GM12878 (cell line): ENCODE data around the gene TMEM72. TPM values are rescaled to one million over a fixed set of nuclear protein-coding genes. Genes with fewer than 3 reads are reported as not detected.

Experiments
- ATAC-seq: fragments of 200-7000 bp; cut with Tn5 transposase; 3 replicates; pipeline ENCODE4 v1.9.1; 2020; ENCODE audit warnings: mild to moderate bottlenecking, moderate library complexity
- BruUV-seq: library from RNA; stranded (reverse); fragments of 400-500 nt; replicated peaks from 2 replicates; lab custom pipeline; 2021; lab: Mats Ljungman, UMichigan
- CTCF ChIA-PET: fragments of 300-600 bp; sonication (Branson Sonifier 250); formaldehyde crosslinking; extraction: SDS; loops from one replicate; lab custom pipeline; 2021; ENCODE audit warnings: inconsistent platforms; lab: Yijun Ruan, JAX
- POLR2A ChIA-PET: fragments of 350-600 bp; formaldehyde crosslinking; extraction: SDS; loops from one replicate; lab custom pipeline; 2021; ENCODE audit warnings: inconsistent platforms; lab: Charles Lee
- RAD21 ChIA-PET: fragments of 300-600 bp; sonication (Branson Sonifier 250); formaldehyde crosslinking; loops from one replicate; lab custom pipeline; 2023; ENCODE audit warnings: antibody characterized with exemption; ENCODE audit not compliant: unreplicated experiment; lab: Charles Lee
- SMC1A ChIA-PET: fragments of 300-600 bp; sonication (Branson Sonifier 250); formaldehyde crosslinking; loops from one replicate; lab custom pipeline; 2023; ENCODE audit not compliant: unreplicated experiment, uncharacterized antibody; lab: Charles Lee
- DNase-seq: peaks from one replicate; pipeline ENCODE4 v3.0.0-alpha.2; 2011; ENCODE audit warnings: low read depth, low spot score
- FAIRE-seq: peaks from 3 replicates; lab custom pipeline; 2011; peaks lifted over from hg19 to GRCh38; lab: Jason Lieb, UNC
- H2AFZ ChIP-seq: 2 replicates; pipeline ENCODE4 v1.6.0; 2011; ENCODE audit warnings: low read depth, low read length, control low read depth; ENCODE audit not compliant: control insufficient read depth
- H3K27ac ChIP-seq: 2 replicates; pipeline ENCODE4 v1.5.1; 2011; ENCODE audit warnings: control low read depth; ENCODE audit not compliant: control insufficient read depth, insufficient read depth
- H3K27me3 ChIP-seq, 2 experiments: replicated peaks in 1 of 2; 2 replicates each; pipeline versions ENCODE4 v1.6.0 to v1.6.1; 2011; ENCODE audit warnings: low read length in 1 of 2; ENCODE audit not compliant: control insufficient read depth in 2 of 2, insufficient read depth in 2 of 2
- H3K36me3 ChIP-seq, 2 experiments: 2 replicates each; pipeline ENCODE4 v1.5.1; 2011; ENCODE audit warnings: low read length in 1 of 2; ENCODE audit not compliant: control insufficient read depth in 2 of 2, insufficient read depth in 2 of 2
- H3K4me1 ChIP-seq: 2 replicates; pipeline ENCODE4 v1.6.1; 2011; ENCODE audit warnings: mild to moderate bottlenecking, low read length, moderate library complexity, mixed read lengths; ENCODE audit not compliant: control insufficient read depth, insufficient read depth
- H3K4me2 ChIP-seq: 2 replicates; pipeline ENCODE4 v1.6.0; 2011; ENCODE audit warnings: control low read depth; ENCODE audit not compliant: control insufficient read depth, insufficient read depth
- H3K4me3 ChIP-seq: fragments of 200-600 bp; sonication (generic); 2 replicates; pipeline ENCODE4 v1.5.1; 2016
- H3K79me2 ChIP-seq: 2 replicates; pipeline ENCODE4 v1.6.0; 2011; ENCODE audit warnings: low read length; ENCODE audit not compliant: control insufficient read depth, insufficient read depth
- H3K9ac ChIP-seq: 2 replicates; pipeline ENCODE4 v1.8.0; 2011; ENCODE audit warnings: low read length, control low read depth, mixed read lengths; ENCODE audit not compliant: control insufficient read depth, insufficient read depth
- H3K9me3 ChIP-seq: replicated peaks from 3 replicates; pipeline ENCODE4 v1.5.1; 2011; ENCODE audit warnings: mild to moderate bottlenecking, low read length; ENCODE audit not compliant: control insufficient read depth, insufficient read depth
- H4K20me1 ChIP-seq: 2 replicates; pipeline ENCODE4 v1.6.0; 2011; ENCODE audit not compliant: control insufficient read depth, insufficient read depth
- CBX5 ChIP-seq: sonication (generic); IDR thresholded peaks from 2 replicates; pipeline ENCODE4 v1.6.1; 2016; ENCODE audit warnings: low read depth, moderate library complexity, mild to moderate bottlenecking, inconsistent platforms
- CTCF ChIP-seq, 3 experiments: IDR thresholded peaks in 2 of 3; conservative IDR thresholded peaks in 1 of 3; 2 replicates each; pipeline ENCODE4 v1.5.1; 2011; ENCODE audit warnings: low read depth in 3 of 3, low read length in 3 of 3, mild to moderate bottlenecking in 3 of 3, control low read depth in 2 of 3, moderate library complexity in 2 of 3, inconsistent platforms in 1 of 3, mixed read lengths in 1 of 3; ENCODE audit not compliant: control insufficient read depth in 2 of 3, insufficient read depth in 1 of 3; ENCODE audit errors: extremely low read depth in 1 of 3
- CUX1 ChIP-seq: IDR thresholded peaks from 2 replicates; pipeline ENCODE4 v1.6.1; 2012; ENCODE audit warnings: improper control_type of control experiment, low read depth, low read length; ENCODE audit not compliant: insufficient replicate concordance
- LARP7 ChIP-seq: fragments of 450-650 bp; IDR thresholded peaks from 2 replicates; pipeline ENCODE4 v1.6.1; 2017; ENCODE audit warnings: mild to moderate bottlenecking
- MLLT1 ChIP-seq: fragments of 450-650 bp; IDR thresholded peaks from 2 replicates; pipeline ENCODE4 v1.6.1; 2016; ENCODE audit warnings: mild to moderate bottlenecking
- TARDBP ChIP-seq: IDR thresholded peaks from 2 replicates; pipeline ENCODE4 v1.6.1; 2016; ENCODE audit warnings: borderline replicate concordance
- TCF3 ChIP-seq: IDR thresholded peaks from 2 replicates; pipeline ENCODE4 v1.6.1; 2012; ENCODE audit warnings: low read depth, mild to moderate bottlenecking, low read length, borderline replicate concordance; ENCODE audit not compliant: insufficient read depth
- YY1 ChIP-seq: IDR thresholded peaks from 2 replicates; pipeline ENCODE4 v1.6.1; 2011; ENCODE audit warnings: low read depth, mild to moderate bottlenecking, low read length
- ZBTB11 ChIP-seq: fragments of 450-650 bp; formaldehyde crosslinking; IDR thresholded peaks from 2 replicates; pipeline ENCODE4 v1.5.0; 2022; ENCODE audit warnings: mild to moderate bottlenecking, missing genetic modification characterization
- WGBS: methylation state at CpG from one replicate; pipeline ENCODE4 v1.1.6; 2016; ENCODE audit warnings: low lambda C conversion rate; ENCODE audit not compliant: insufficient replicate concordance, insufficient coverage; ENCODE audit errors: missing lambda C conversion rate; 5-methylcytosine and 5-hydroxymethylcytosine counted together
- in situ Hi-C: fragments of 300-500 bp; cut with MboI; formaldehyde crosslinking; loops from 9 replicates; pipeline ENCODE4 v1.14.3; 2018; ENCODE audit warnings: mixed read lengths
- intact Hi-C: fragments of 100-400 bp; cut with micrococcal nuclease; formaldehyde crosslinking; loops from one replicate; pipeline ENCODE4 v1.14.2; 2022; ENCODE audit not compliant: unreplicated experiment
- polyA plus RNA-seq, 11 experiments: library from polyadenylated mRNA; depleted of rRNA in 4 of 11; unstranded in 6 of 11; stranded (reverse) in 5 of 11; fragments of >200 nt; fragmentation: Nextera tagmentation in 4 of 11; fragmentation: Illumina TruSeq in 1 of 11; extraction: Ambion mirVana in 4 of 11; extraction: Trizol in 1 of 11; gene quantifications; 1 replicate in 1 of 11; 2 replicates in 10 of 11; pipeline versions ENCODE4 v1.2.1 to v1.2.3, GENCODE V29; 2011 to 2016; ENCODE audit warnings: inconsistent platforms in 2 of 11, missing spikeins in 2 of 11, low read depth in 1 of 11
- total RNA-seq, 4 experiments: library from RNA; depleted of rRNA in 3 of 4; stranded (reverse); fragments of >200 nt in 3 of 4; fragmentation: Illumina TruSeq in 1 of 4; extraction: Trizol in 1 of 4; gene quantifications; 2 replicates each; pipeline versions ENCODE4 v1.2.1 to v1.2.3, GENCODE V29; 2013 to 2021

TMEM72 gene
- total and polyA plus RNA-seq, 10 of the 15 experiments (the other 5 are each of a cell fraction or from before 2014, with no cell fraction given): 0.12 TPM; not detected in 9

- no peaks in the 10 kb centered on the region for H3K9me3 ChIP-seq
- intact Hi-C loops: loop anchor here (1.0 to 10.0 kb wide), 4 partner anchors 10 to 1821 kb away; partner anchors contain the start of gene ALOX5
- no peaks in the 10 kb centered on the region for H3K27me3 ChIP-seq
- DNase-seq (no peak), FAIRE-seq (no peak), ATAC-seq (peak; percentile 49)
- no TSS peak for BruUV-seq
- H3K36me3 ChIP-seq: peaks cover 0 to under 1% of the 10 kb centered on the region in 2 experiments; a peak in 1 of 4 replicates
- CTCF ChIA-PET: interaction anchor here (0.6 to 9.1 kb wide), 15 partner anchors 8 to 1547 kb away, joined by 3 to 116 read pairs (median 5); partner anchors contain the start of gene DEPP1
- peak overlapping the region; percentile 67; the same call in 1 of the 2 replicates for H2AFZ ChIP-seq
- RAD21 ChIA-PET: interaction anchor here (1.2 to 9.2 kb wide), 5 partner anchors 8 to 35 kb away, joined by 3 to 124 read pairs (median 54); partner anchors contain the start of genes DEPP1 and ZNF22
- H3K27ac ChIP-seq: peak overlapping the region; percentile 85
- no peaks in the 10 kb centered on the region for H4K20me1 ChIP-seq
- H3K9ac ChIP-seq: peak overlapping the region; percentile 40; the same call in 1 of the 2 replicates
- peaks cover 81% of the 10 kb centered on the region for H3K4me1 ChIP-seq
- H3K79me2 ChIP-seq: peaks cover 24% of the 10 kb centered on the region
- peak overlapping the region; percentile 82 for H3K4me2 ChIP-seq
- WGBS: 5% methylated on average over 6 of the region's 6 CpGs
- peak overlapping the region; percentile 50 for H3K4me3 ChIP-seq
- SMC1A ChIA-PET: interaction anchor here (0.8 to 9.3 kb wide), 11 partner anchors 8 to 41 kb away, joined by 3 to 147 read pairs (median 5); partner anchors contain the start of genes DEPP1 and ZNF22
- in situ Hi-C loops: loop anchor here (10.0 to 25.0 kb wide), 2 partner anchors 1561 to 1803 kb away; partner anchors contain the start of gene HNRNPF
- POLR2A ChIA-PET: interaction anchor here (0.6 to 14.0 kb wide), 7 partner anchors 9 to 69 kb away, joined by 3 to 174 read pairs (median 3); partner anchors contain the start of gene DEPP1
- TF ChIP-seq TARDBP: no peak
- TF ChIP-seq TCF3: peak; percentile 68; the same call in 1 of the 2 replicates
- TF ChIP-seq ZBTB11 (CRISPR knock-in tag): no peak
- no peak for TF ChIP-seq CUX1
- TF ChIP-seq MLLT1: peak; percentile 60; the same call in 1 of the 2 replicates
- TF ChIP-seq YY1: 0 out of 2 replicates have a peak, but pooled peaks have one; percentile 33
- TF ChIP-seq LARP7: no peak
- TF ChIP-seq CTCF (IDR thresholded peaks at IDR 0.05 in 2 of 3, conservative IDR thresholded peaks at IDR 0.05 in 1 of 3; ENCODE audit: control insufficient read depth in 2 of 3, extremely low read depth in 1 of 3, insufficient read depth in 1 of 3, low read depth in 3 of 3, low read length in 3 of 3): 0 out of 6 replicates have a peak, but pooled peaks of 2 of the 3 experiments have one; percentile 7 to 8
- TF ChIP-seq CBX5: no peak
Observed at GRCh38 chr10:44965651-44966097, 54.5 kb downstream of the TMEM72 start.
